Measurements from ENCODE around the gene DCT.
"Not testable (repeated sequence)": the region's sequence is repeated elsewhere in the genome, so short reads cannot be mapped to it uniquely, and the experiment has no call there.

Gene DCT

DNA sequence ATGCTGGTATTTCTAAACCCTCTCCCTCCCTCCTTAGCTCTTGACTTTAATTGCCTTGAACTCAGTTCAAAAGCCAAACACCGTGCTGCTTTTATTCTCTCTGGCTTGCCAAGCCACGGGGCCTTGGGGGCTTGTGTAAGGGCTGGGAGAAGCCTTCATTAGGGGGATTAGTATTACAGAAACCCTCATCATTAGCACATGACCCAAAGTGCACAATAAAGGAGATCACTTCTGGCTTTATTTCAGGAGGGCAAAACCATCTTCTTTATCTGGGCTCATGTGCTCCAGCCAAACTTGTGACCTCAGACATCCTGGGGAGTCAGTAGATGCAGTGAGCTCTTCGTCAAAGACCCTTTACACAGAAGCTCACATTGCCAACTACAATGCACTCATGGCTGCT is at the start of gene DCT:
DCT (minus strand) TSS at position 67 of the 400 bp plus-strand sequence. CDS start 427 bp downstream, outside the sequence.
- DNase-seq (ENCODE audit: low read depth) = no peak

DNA sequence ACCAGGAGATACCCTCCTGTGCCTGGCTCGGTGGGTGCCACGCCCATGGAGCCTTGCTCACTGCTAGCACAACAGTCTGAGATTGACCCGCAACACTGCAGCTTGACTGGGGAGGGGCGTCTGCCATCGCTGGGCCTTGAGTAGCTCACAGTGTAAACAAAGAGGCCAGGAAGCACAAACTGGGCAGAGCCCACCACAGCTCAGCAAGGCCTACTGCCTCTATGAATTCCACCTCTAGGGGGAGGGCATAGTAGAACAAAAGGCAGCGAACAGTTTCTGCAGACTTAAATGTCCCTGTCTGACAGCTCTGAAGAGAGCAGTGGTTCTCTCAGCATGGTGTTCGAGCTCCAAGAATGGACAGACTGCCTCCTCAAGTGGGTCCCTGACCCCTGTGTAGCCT is 47.5 kb upstream of the DCT start:
- DNase-seq (ENCODE audit: low read depth) = not testable (repeated sequence)

DNA sequence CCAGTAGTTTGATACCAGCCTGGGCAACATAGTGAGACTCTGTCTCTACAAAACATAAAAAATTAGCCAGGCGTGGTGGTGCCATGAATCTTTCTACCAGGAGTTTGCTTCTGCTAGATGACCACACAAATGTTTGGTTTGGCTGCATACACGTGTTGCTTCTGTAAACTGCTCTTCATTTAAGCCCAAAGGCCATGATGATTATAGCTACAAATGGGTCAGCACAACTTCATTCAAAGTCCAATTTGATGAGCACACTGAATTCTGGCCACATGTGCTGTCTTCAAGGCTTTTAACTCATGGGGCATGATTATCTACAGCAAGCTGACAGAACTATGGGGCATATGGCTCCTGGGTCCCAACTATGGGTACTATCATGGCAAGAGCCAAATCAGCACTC is 46.3 kb upstream of the DCT start:
- DNase-seq (ENCODE audit: low read depth) = no peak

DNA sequence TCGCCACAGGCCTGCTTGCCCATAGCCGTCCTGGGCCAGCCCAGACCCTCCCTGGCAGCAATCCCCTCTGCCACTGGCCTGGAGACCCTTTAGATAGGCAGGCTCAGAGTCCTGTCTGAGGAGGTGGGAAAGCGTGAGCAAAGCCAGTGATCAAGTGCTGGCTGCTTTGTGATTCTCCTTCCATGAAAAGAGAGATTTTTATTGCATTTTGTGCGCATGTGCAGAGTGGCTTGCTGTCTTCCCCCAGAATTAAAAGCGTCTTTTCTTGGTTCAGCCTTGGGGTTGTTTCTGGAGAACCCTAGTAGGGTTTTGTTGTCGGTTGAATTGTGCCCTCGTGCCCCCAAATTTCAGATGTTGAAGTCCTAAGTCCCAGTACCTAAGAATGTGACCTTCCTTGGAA is 44.9 kb upstream of the DCT start:
- no peak for DNase-seq (ENCODE audit: low read depth)

DNA sequence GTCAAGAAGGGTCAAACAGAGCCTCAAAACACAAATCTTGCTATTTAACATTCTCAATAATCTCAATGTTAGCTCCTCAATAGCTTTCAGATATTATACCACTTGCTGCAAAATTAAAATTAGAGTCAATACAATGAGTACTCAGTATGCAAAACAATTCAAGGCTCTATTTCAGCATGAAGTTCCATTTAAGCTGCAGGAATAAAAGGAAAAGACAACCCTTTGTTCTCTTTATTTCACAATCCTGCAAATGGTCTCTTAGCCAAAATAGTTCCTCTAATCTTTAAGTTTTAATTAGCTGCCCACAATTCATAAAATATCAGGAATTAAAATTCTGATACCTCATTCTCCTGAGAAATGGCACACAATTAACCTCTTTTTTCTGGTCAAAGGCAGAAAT is 40.5 kb upstream of the DCT start:
- DNase-seq (ENCODE audit: low read depth) = no peak

DNA sequence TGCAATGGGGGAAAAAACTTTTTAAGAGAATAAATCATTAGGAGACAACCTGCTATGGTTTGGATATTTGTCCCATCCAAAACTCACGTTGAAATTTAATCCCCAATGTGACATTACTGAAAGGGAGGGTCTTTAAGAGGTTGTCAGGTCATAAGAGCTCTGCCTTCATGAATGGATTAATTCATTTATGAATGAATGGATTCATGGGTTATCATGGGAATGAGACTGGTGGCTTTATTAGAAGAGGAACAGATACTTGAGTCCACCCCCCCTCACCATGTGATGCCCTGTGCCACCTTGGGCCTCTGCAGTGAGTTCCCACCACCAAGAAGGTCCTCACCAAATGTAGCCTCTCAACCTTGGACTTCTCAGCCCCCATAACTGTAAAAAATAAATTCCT is 37.0 kb upstream of the DCT start:
- DNase-seq (ENCODE audit: low read depth) = no peak

DNA sequence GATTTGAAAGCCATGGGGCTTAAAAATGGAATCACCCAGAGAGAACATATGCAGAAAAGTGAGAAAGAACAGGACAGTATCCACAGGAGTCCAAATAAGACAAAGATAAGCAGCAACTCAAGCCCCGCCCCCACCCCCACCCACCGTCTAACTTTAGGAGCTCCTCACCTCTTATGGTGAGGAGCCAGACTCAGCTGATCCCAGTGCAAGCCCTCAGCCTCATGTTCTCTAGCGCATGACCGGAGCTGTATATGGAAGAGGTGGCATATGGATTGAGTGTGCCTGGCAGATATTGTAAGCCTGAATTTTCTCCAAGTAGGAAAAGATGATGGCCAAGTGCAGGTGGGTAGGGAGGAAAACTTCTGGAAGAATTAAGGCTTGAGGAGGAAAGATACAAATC is 36.4 kb upstream of the DCT start:
- no peak for DNase-seq (ENCODE audit: low read depth)

DNA sequence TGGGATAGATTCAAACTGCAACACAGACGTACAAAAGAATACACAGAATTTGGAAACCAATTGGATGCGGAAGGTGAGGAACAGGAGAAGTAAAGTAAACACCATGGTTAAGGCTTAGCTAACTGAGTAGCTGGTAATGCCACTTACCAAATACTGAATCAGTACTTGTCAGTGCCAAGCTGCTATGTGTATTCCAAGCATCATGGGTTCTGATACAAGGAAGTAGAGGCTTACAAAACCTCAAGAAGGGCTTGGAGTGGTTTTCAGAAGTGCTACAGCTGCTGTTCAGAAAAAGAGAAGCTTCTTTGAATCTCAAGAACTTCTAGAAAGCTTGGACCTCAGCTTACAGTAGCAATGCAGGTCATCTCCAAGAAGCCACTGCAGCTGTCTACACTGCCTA is 35.9 kb upstream of the DCT start:
- no peak for DNase-seq (ENCODE audit: low read depth)

DNA sequence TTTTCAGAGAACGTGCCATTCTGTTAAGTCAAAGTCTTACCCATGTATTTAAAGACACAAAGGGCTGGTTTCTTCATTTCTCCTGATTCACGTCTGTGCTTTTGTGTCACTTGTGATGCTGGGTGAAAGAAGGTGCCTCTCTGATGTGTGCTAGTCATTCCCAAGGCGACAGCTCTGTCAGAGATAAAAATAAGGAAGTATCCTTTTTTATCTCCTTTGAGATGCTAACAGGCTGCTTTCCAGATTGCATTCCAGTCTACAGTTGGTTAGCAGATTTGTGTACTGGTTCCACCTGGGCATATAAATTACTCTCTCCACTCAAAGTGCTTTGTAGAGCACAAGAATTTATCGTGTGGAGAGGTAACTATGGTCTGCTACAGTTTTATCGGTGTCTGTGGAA is 33.5 kb upstream of the DCT start:
- DNase-seq (ENCODE audit: low read depth) = no peak

DNA sequence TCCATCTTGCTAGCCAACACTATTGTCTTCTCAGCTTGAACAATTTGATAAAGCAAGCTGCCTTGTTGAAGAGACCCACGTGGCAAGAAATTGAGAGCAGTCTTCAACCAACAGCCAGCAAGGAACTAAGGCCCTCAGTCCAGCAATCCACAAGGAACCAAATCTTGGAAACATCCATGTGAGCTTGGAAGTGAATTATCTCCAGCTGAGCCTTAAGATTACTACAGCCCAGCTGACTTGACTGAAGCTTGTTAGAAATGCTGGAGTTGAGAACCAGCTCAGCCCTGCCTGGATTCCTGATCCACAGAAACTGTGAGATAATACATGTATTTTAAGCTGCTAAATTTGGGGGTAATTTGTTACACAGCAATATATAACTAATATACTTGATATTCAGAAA is 26.2 kb upstream of the DCT start:
- no peak for DNase-seq (ENCODE audit: low read depth)

DNA sequence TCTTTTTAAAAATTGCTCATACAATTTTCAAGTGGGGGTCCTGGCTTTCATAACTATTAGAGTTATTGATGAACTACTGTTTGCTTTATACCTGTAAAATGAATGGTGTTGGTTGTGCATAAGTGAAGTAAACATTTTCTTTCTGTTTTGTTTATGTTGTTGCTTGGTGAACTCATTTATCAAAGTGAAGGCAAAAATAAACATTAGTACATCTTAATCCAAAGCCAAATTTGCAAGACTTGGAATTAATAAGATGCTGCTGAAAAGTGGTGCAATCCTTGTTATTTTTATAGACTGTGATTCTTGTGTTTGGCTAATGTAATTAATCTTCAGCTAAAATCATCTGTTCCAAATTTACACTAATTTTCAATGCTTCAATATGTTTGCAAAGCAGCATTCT is 24.4 kb upstream of the DCT start:
- no peak for DNase-seq (ENCODE audit: low read depth)

DNA sequence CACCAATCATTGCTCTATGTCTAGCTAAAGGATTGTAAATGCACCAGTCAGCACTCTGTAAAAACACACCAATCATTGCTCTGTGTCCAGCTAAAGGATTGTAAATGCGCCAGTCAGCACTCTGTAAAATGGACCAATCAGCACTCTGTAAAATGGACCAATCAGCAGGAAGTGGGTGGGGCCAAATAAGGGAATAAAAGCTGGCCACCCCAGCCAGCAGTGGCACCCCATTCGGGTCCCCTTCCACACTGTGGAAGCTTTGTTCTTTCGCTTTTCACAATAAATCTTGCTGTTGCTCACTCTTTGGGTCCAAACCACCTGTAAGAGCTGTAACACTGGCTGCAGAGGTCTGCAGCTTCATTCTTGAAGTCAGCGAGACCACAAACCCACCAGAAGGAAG is 19.3 kb upstream of the DCT start:
- DNase-seq (ENCODE audit: low read depth) = not testable (repeated sequence)

DNA sequence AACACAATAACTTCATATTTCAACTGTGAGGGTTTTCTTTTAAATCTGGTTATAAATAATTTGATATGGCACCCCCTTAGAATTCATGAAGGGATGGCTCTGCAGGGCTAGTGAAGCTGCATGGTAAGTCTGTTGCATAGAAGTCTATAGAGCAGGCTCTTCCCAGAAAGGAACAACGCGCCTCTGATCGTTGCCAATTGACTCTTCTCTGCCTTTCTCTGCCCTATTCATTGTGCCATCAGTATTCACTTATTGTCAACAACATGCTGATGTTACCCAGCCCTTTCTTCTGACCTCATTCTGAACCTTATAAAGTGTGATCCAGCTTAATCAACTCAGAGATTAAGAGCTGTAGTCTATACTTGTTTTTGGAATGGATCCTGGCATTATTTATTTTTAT is 16.3 kb upstream of the DCT start:
- no peak for DNase-seq (ENCODE audit: low read depth)

DNA sequence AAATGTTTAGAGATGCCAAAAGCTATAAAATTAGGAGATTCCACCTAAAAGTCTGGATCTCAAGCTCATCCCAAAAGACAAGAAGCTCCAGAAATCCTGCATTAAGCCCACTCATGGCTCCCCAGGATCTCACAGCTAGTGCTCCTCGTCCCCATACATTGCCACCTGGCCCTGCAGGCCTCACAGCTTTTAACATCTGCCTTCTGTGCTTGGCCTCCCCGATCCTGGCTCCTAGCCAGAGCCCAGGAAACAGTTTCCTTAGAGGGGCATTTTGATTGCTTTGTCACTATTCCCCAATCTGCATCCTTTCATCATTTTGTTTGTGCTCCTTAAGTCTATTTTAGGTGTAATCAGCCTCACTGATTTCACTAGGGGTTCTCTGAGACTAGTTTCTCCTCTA is 14.5 kb upstream of the DCT start:
- DNase-seq (ENCODE audit: low read depth) = no peak

DNA sequence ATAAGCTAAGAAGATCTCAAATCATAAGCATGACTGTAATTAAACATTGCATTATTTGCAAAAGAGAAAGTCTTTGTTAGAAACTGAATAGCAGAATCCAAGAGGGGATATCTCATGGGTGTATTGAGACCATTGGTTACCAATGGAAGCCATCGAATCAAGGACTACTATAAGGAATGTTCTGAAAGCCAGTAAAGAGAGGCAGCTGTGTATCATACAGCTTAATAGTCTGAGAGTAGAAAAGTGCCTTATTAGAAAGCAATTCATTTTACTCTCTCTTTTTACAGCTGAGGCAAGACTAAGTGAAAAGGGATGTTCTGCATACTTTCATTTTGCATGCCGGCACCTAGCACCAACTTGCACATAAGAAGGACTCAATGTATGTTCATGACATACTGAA is 7.6 kb upstream of the DCT start:
- DNase-seq (ENCODE audit: low read depth) = no peak

DNA sequence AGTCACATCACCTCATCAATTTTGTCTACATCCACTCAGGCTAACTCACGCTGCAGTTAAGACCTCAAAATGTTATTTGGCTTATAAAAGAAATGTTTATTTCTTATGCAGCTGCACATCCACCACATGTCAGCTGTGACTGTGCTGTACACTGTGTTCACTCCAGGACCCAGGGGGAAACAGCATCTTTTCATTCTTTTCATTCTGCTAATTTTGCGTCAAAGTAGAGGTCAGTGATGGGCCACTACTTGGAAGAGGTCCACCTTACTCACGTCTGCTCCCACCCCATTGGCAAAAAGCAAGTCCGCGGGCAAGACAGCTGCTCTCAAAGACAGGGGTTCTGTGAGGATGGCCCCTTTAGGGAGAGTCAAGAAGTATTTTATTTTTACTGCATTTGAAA is 4.5 kb upstream of the DCT start:
- DNase-seq (ENCODE audit: low read depth) = no peak

DNA sequence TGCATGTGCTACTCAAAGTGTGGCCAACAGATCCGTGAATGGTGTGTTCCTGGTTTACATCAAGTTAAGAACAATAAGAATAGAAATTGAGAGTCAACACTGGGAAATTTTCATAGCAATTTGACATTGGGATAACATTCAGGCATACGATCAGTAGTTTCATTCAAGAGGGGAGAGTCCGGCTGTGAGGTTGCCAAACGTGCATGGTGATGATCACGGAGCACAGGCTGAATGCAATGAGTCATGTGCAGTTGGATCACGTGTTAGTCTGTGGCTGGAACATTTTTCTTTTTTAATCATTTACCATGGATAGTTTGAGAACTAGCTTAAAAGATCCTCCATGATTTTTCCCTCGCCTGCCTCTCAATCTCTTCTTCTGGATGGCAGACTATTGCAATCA is 2.5 kb upstream of the DCT start:
- no peak for DNase-seq (ENCODE audit: low read depth)

DNA sequence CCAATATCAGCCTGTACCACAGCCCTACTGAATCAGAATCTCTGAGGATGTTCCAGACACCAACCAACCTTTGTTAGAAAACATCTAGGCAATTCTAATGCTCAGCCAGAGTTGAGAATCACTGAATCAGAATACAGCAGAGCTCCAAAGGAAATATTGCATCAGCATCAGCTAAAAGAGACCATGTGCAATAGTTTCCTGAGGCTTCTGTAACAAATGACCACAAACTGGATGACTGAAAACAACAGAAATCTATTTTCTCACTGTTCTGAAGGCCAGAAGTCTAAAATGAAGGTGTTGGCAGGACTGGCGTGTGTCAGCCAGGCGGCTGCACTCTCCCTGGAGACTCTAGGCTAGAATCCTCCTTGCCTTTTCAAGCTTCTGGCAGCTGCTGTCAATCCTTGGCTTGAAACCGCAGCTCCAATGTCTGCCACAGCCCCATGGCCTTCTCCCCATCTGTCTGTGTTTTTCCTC is 1.2 kb upstream of the DCT start:
- DNase-seq (ENCODE audit: low read depth) = no peak

DNA sequence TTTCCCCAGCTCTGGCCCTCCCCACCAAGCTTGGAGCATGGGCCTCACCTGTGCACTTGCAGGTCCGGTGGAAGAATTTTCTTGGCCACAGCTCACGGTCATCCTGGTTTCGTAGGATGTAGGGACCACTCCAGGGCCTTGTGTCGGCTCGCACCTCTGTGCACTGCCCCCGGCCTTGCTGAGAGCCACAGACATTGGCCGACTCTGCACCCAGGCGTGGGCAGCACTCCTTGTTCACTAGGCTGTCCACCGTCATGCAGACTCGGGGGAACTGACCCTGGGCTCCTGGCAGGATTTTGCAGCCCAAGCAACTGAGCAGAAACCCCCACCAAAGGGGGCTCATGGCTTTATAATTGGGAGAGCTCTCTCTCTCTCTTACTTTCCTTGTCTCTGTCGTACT is 569 bp downstream of the DCT start:
- DNase-seq (ENCODE audit: low read depth) = no peak

DNA sequence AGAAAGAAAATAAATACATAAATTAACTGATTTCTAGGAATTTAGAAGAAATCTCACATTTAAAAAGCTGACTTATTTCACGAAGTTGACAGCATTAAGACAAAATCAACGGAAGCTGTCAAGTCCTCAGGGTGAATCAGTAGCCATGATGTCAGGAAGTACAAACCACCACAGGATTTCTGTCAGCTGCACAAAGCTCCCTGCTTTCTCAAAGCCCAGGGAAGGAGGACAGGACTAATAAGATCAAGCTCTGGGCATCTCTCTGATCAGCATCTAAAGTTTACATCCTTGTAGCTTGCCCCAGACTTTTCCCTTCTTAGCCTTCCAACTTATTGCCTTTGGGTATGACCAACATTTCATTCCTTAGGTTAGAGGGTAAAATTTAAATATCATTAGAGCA is 9.4 kb downstream of the DCT start:
- no peak for DNase-seq (ENCODE audit: low read depth)

DNA sequence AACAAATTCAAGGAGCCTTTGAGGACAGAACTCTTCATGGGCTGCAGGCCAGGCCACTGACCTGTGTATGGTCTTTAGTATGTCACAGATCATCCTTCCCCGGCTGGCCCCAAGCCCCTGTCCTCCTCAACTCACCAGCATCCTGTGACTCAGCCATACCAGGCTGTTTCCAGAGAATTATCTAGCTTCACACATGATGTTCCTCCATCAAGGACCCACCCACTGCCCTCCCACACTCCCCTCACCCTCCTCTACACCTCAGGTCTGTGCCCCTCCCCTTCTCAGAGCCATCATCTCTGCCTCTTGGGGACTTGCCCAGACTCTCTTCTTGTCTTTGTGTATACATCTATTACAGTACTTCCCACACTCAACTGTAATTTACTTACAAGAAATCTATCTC is 14.7 kb downstream of the DCT start:
- no peak for DNase-seq (ENCODE audit: low read depth)

DNA sequence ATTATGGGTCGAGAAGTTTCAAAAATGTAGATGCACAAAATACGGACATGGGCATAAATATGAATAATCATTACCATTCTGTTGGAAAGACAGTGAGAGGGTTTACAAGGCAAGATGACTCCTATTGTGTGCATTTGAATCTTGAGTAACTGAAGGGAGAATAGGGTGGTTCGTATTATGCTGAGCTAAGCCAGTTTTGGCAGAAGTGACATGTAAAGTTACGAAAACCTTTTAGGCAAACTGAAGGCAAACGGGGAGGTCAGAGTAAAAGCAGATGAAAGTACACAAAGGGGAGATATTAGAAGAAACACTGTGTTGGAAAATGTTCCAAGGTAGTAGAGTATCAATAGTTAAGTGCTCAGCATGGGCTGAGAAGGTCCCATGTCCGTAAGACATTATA is 16.8 kb downstream of the DCT start:
- no peak for DNase-seq (ENCODE audit: low read depth)

DNA sequence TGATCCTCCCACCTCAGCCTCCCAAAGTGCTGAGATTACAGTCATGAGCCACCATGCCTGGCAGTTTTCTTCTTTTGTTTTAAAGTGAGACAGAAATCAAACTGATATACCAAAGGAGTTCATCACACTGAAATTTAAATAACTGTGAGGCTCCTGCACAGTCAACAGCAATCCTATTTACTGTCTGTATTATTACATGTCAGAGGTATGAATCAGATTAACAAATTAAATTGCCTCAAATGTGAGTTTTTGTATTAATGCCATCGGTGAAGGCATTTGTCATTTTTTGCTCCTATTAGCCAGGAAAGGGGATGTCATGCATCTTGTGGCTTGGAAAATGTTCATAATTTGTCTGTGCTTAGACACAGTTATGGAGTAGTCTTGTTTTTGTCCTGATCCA is 20.4 kb downstream of the DCT start:
- DNase-seq (ENCODE audit: low read depth) = no peak

DNA sequence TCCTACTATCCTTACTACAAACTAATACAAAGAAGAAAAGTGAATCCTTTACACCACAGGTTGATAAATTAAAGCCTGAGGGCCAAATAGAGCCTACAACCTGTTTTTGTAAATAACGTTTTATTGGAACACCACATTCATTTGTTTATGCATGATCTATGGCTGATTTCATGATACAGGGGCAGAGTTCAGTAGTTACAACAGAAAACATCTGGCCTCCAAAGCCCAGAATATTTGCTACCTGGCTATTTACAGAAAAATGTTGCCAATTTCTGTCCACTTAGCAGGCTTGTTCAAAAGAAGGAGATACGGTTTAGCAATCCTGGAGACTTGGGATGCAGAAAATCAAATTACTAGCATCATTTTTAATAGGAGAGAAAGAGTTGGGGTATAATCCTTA is 24.1 kb downstream of the DCT start:
- DNase-seq (ENCODE audit: low read depth) = no peak

DNA sequence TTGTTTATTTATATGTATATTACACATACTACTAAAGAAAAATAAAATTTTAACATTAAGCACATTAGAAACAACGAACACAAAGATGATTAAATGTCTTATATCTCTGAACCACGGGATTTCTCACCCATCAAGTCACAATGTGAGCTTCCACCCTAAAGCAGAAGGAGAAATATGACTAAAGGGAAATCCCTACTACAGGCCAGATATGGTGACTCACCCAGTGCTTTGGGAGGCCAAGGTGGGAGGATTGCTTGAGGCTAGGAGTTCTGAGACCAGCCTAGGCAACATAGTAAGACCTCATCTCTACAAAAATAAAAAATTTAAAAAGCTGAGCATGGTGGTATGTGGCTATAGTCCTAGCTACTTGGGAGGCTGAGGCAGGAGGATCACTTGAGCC is 24.6 kb downstream of the DCT start:
- no peak for DNase-seq (ENCODE audit: low read depth)

Measured in activated T-cell treated with anti-CD3 and anti-CD28 coated beads for 1 hour (primary cell).